CD4-positive, alpha-beta T cell treated with Interferon alpha-2 for 1 hour (primary cell): ENCODE results near the gene FBXL22.
"Not testable (repeated sequence)": the region's sequence is repeated elsewhere in the genome, so short reads cannot be mapped to it uniquely, and the experiment has no call there.

Experiments
- DNase-seq, 2 donors: peaks; one replicate each; pipeline ENCODE4 v3.0.0-alpha.2; 2020 to 2022

FBXL22 gene

GRCh38 chr15:63612300-63612699 lies 15.1 kb downstream of the FBXL22 start:
- DNase-seq, result no peak

- DNase-seq, result no peak
These were observed 18.7 kb downstream of the FBXL22 start for GRCh38 chr15:63615935-63616334.

GRCh38 chr15:63617147-63617546 lies 20.0 kb downstream of the FBXL22 start:
- DNase-seq, result not testable (repeated sequence)

- DNase-seq, result not testable (repeated sequence)
These were observed 20.4 kb downstream of the FBXL22 start for GRCh38 chr15:63617627-63618026.

GRCh38 chr15:63620760-63621159 lies 23.6 kb downstream of the FBXL22 start:
- DNase-seq, result not testable (repeated sequence)

- no peak for DNase-seq
These were observed 26.2 kb downstream of the FBXL22 start for GRCh38 chr15:63623232-63623969.

- no peak for DNase-seq
These were observed 29.8 kb downstream of the FBXL22 start for GRCh38 chr15:63626955-63627354.

GRCh38 chr15:63628123-63628822 lies 31.1 kb downstream of the FBXL22 start:
- no peak for DNase-seq

- DNase-seq, result no peak
These were observed 33.0 kb downstream of the FBXL22 start for GRCh38 chr15:63630036-63630751.

- no peak for DNase-seq
These were observed 36.1 kb downstream of the FBXL22 start for GRCh38 chr15:63633312-63633711.

- DNase-seq, result no peak
These were observed 37.0 kb downstream of the FBXL22 start for GRCh38 chr15:63634154-63634553.

- no peak for DNase-seq
These were observed 39.4 kb downstream of the FBXL22 start for GRCh38 chr15:63636518-63637061.

- DNase-seq, result no peak
These were observed 41.7 kb downstream of the FBXL22 start for GRCh38 chr15:63638839-63639238.

- DNase-seq, result no peak
These were observed 43.0 kb downstream of the FBXL22 start for GRCh38 chr15:63640146-63640545.
